AG09309 (cell line): ENCODE results near the gene CHID1.

Experiments
- DNase-seq: peaks from one replicate; pipeline ENCODE4 v3.0.0-alpha.2; 2010; ENCODE audit warnings: low read depth
- H3K4me3 ChIP-seq: 2 replicates; pipeline ENCODE4 v1.5.1; 2011; ENCODE audit warnings: mild to moderate bottlenecking, low read depth, low read length, moderate library complexity; ENCODE audit not compliant: control insufficient read depth
- TF ChIP-seq, protein P1 (sequence below): IDR thresholded peaks from 2 replicates; pipeline ENCODE4 v1.5.1; 2011; ENCODE audit warnings: mild to moderate bottlenecking, low read depth, low read length, inconsistent platforms; ENCODE audit not compliant: insufficient read depth, control insufficient read depth; ENCODE audit errors: missing control alignments

Gene CHID1

DNA sequence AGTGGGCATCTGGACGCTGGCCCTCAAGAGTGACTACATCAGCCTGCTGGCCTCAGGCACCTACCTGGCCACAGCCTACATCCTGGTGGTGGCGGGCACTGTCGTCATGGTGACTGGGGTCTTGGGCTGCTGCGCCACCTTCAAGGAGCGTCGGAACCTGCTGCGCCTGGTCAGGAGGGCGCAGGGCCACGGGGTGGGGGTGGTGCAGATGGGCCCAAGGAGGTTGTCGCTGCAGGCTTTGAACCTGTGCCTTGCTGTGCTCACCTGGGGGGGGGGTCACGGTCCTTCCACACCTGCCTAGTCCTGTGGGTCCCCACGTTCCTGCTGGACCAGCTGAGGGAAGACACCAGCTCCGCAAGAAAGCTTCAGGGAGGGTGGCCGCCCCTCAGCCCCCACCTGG lies 74.3 kb downstream of the CHID1 start:
- no peak for DNase-seq
- H3K4me3 ChIP-seq, result no peak overlapping the region
- TF ChIP-seq, protein P1, sequence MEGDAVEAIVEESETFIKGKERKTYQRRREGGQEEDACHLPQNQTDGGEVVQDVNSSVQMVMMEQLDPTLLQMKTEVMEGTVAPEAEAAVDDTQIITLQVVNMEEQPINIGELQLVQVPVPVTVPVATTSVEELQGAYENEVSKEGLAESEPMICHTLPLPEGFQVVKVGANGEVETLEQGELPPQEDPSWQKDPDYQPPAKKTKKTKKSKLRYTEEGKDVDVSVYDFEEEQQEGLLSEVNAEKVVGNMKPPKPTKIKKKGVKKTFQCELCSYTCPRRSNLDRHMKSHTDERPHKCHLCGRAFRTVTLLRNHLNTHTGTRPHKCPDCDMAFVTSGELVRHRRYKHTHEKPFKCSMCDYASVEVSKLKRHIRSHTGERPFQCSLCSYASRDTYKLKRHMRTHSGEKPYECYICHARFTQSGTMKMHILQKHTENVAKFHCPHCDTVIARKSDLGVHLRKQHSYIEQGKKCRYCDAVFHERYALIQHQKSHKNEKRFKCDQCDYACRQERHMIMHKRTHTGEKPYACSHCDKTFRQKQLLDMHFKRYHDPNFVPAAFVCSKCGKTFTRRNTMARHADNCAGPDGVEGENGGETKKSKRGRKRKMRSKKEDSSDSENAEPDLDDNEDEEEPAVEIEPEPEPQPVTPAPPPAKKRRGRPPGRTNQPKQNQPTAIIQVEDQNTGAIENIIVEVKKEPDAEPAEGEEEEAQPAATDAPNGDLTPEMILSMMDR, result no peak

DNA sequence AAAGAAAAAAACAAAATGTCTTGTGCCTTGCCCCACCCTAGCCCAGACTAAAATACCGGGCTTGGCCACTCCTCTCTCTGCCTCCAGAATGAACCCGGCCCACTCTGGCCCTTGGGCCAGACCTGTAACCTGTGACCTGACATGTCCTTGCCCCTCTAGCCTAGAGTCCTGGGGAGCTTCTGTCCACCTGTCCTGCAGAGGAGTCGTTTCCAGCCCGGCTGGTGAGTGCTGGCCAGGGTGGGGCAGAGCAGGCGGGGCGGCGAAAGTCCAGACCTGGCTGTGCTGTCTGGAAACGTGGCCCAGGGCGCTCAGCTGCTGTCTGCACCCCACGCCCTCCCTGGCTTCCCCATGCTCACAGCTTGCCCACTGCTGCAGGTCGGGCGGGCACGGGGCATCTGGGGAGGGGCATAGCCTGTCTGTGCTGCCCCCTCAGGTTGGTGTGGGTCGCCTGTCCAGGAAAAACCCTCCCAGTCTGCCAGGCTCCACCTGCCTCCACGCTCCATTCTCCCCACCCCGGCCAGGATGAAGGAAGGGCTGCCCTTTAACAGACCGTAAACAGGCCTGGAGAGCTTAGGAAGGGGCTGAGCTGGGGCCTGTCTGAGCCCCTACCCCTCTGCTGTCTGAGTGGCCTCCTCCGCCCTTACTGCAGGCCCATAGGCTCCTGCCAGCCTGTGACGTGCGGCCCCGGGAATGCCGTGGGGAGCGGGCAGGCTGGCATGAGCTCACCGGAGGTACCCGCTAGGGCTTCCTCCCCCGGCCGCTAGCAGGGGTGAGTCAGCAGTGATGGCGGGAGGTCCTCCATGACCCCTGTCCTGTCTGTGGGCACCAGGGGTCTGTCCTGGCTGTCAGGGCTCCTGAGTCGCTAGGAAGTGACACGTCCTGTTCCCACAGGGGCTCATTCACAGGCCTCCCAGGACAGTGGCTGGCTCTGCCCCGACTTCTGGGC lies 76.0 kb downstream of the CHID1 start:
- H3K4me3 ChIP-seq, result peak overlapping the region; percentile 63
- no peak for DNase-seq
- TF ChIP-seq, protein P1, result no peak

DNA sequence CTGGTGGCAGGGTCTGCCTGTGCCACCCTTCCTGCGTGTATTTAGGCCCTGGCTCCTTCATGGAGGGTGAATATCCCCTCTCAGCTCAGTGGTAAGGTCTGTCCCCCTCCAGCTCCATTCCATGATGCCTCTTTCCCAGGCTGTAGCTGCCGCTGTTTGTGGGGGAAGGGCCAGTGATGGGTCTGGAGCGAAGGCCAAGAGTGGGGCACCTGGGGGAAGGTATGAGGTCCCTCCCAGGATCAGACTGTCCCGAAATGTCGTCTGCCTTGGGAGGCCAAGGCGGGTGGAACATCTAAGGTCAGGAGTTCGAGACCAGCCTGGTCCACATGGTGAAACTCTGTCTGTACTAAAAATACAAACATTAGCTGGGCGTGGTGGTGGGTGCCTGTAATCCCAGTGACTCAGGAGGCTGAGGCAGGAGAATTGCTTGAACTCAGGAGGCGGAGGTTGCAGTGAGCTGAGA lies 76.7 kb downstream of the CHID1 start:
- H3K4me3 ChIP-seq, result peak overlapping the region; percentile 63
- DNase-seq, result no peak
- TF ChIP-seq, protein P1, result no peak

DNA sequence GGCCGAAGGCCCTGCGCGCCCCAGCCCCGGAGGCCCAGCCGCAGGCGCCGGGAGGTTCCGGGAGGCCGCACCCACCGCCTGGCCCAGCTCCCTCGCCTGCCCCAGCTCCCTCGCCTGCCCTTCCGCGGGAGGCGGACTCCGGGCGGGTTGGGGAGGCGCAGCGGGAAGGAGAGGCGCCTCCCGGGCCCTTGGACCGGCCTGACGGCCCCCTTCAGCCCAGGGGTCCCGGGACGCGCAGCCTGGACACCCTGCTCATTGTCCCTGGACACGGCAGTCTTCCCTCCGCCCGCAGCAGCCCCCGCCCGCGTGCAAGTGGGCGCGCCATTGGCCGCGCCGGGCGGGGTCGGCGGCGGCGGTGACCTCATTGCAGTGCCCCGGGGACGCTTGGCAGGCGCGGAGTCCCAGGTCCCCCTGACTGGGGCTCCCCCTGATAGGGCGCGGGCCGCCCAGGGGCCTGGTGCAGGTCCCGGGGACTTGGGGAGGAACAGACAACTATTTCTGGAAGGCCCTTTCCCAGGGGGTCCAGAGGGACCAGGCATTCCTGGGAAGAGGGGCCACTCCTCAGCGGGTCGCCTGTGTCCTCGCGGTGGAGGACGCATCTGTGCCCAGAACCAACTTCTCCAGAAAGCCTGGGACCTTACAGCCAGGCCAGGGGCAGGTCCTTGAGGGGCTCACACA lies 77.4 kb downstream of the CHID1 start:
- TF ChIP-seq, protein P1, result no peak
- peak overlapping the region; percentile 63 for H3K4me3 ChIP-seq
- no peak for DNase-seq

DNA sequence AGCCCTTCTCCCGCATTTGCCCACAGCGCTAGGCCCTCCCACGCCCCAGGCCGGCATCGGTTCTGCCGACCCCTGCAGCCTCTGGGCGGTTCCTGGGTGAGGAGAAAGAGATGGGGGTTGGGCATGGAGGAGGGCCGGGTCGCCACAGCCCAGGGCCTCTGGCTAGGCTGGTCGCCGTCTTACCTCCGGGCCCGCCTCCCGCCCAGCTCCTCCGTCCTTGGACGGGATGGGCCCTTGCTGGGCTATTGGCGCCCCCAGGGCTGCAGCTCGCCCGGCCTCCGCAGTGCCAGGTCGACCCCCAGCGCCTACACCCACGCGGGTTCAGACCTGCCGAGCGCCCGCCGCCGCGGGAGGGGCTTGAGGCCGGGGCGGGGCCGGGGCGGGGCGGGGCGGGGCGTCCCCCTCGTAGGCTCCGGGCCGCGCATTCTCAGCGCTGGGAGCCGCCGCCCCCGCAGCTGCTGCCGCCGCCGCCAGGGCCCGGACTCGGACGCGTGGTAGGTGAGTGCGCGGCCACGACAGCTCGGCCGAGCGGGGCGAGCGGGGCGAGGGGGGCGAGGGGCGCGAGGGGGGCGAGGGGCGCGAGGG lies 78.0 kb downstream of the CHID1 start, which contains the start of gene CD151:
Gene CD151, plus strand, starts transcription at position 424 of the 585 bp plus-strand sequence. CDS start 3,118 bp downstream, outside the sequence.
- peak within 1 kb of the TSS; percentile 63 for H3K4me3 ChIP-seq
- TF ChIP-seq, protein P1, result no peak
- DNase-seq, result no peak

DNA sequence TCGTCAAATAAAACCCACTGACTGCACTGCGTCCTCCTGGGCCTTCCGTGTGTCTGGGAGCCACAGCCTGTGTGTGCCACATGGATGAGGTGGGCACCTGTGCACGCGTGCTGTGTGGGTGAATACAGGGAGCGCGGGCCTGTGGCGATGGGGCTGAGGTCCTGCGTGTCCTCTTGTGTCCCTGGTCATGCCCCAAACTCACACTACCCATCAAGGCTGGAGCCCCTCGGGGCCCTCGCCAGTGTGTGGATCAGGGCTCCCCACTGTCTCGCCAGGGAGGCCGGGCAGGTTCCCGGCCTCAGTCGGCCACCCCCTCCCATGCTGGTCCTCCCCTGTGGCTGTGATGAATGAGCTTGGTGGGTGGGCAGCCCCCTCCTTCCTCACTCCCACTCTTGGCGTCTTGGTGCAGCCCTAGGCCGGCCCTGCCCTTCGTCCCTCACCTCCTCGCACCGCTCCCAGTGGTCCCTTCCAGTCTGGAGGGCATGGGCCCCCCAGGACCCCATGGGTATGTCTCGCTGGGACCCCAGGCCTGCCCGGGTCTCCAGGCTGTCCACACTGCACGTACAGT lies 78.6 kb downstream of the CHID1 start:
- TF ChIP-seq, protein P1, result no peak
- no peak for DNase-seq
- H3K4me3 ChIP-seq, result peak overlapping the region; percentile 63
